A673 (cell line): Measurements from ENCODE around the gene ANOS1. TPM values are rescaled to one million over a fixed set of nuclear protein-coding genes. Genes with fewer than 3 reads are reported as not detected.
A peak's percentile ranks its signal among the peaks of the same experiment; 100 is the strongest.

Source experiments
- BruUV-seq: library from RNA; stranded (reverse); fragments of 400-500 nt; replicated peaks from 2 replicates; lab custom pipeline; 2021; lab: Mats Ljungman, UMichigan
- CTCF ChIA-PET: fragments of 300-600 bp; sonication (Branson Sonifier 250); formaldehyde crosslinking; loops from one replicate; lab custom pipeline; 2022; ENCODE audit warnings: antibody characterized with exemption; lab: Charles Lee
- POLR2A ChIA-PET: fragments of 300-600 bp; sonication (Branson Sonifier 250); formaldehyde crosslinking; loops from one replicate; lab custom pipeline; 2022; ENCODE audit warnings: antibody characterized with exemption; ENCODE audit not compliant: low non-redundant PET; lab: Charles Lee
- DNase-seq: peaks from one replicate; pipeline ENCODE4 v3.0.0-alpha.2; 2015; ENCODE audit warnings: low spot score
- H3K27ac ChIP-seq: fragments of 200-600 bp; sonication (generic); 2 replicates; pipeline ENCODE4 v1.5.1; 2016; ENCODE audit warnings: mixed run types, low read depth, mild to moderate bottlenecking, mixed read lengths, antibody characterized with exemption, low read length; ENCODE audit not compliant: poor library complexity, severe bottlenecking
- H3K27me3 ChIP-seq: fragments of 200-600 bp; sonication (generic); replicated peaks from 2 replicates; pipeline ENCODE4 v1.6.1; 2017; ENCODE audit warnings: mixed run types, low read depth, mild to moderate bottlenecking, mixed read lengths, antibody characterized with exemption, low read length; ENCODE audit not compliant: insufficient read depth, poor library complexity
- H3K36me3 ChIP-seq: fragments of 200-600 bp; sonication (generic); 2 replicates; pipeline ENCODE4 v1.6.1; 2016; ENCODE audit warnings: mixed run types, mild to moderate bottlenecking, mixed read lengths, antibody characterized with exemption, low read length; ENCODE audit not compliant: insufficient read depth, poor library complexity, severe bottlenecking
- H3K4me1 ChIP-seq: fragments of 200-600 bp; sonication (generic); 2 replicates; pipeline ENCODE4 v1.6.1; 2017; ENCODE audit warnings: mixed run types, mild to moderate bottlenecking, mixed read lengths, antibody characterized with exemption, low read length; ENCODE audit not compliant: insufficient read depth, poor library complexity, severe bottlenecking
- H3K4me3 ChIP-seq: fragments of 200-600 bp; sonication (generic); 2 replicates; pipeline ENCODE4 v1.5.1; 2016; ENCODE audit warnings: low read depth, mixed run types, mild to moderate bottlenecking, mixed read lengths, low read length; ENCODE audit not compliant: poor library complexity, severe bottlenecking
- H3K9me3 ChIP-seq: fragments of 200-600 bp; sonication (generic); 2 replicates; pipeline ENCODE4 v1.6.1; 2016; ENCODE audit warnings: mixed run types, low read depth, mild to moderate bottlenecking, mixed read lengths, antibody characterized with exemption, low read length; ENCODE audit not compliant: poor library complexity, severe bottlenecking
- EZH2 ChIP-seq: fragments of 200-600 bp; sonication (generic); IDR thresholded peaks from 2 replicates; pipeline ENCODE4 v1.6.1; 2017; ENCODE audit warnings: borderline replicate concordance, low read depth, mild to moderate bottlenecking, mixed read lengths, antibody characterized with exemption, low read length; ENCODE audit not compliant: poor library complexity, severe bottlenecking
- intact Hi-C: fragments of 100-400 bp; cut with micrococcal nuclease; formaldehyde crosslinking; loops from one replicate; pipeline ENCODE4 v1.10.0; 2022; ENCODE audit not compliant: unreplicated experiment
- total RNA-seq: library from RNA; stranded (reverse); gene quantifications from 2 replicates; pipeline ENCODE4 v1.2.3, GENCODE V29; 2021
- TF ChIP-seq, protein P1 (sequence below): fragments of 300-800, 200-600 bp; sonication (generic); conservative IDR thresholded peaks from 2 replicates; pipeline ENCODE4 v1.5.1; 2017; ENCODE audit warnings: low read depth, mild to moderate bottlenecking, antibody characterized with exemption, low read length, moderate library complexity, mixed read lengths

The ANOS1 gene
- total RNA-seq, 1 experiment from 2014 or later = 0.06 TPM

DNA sequence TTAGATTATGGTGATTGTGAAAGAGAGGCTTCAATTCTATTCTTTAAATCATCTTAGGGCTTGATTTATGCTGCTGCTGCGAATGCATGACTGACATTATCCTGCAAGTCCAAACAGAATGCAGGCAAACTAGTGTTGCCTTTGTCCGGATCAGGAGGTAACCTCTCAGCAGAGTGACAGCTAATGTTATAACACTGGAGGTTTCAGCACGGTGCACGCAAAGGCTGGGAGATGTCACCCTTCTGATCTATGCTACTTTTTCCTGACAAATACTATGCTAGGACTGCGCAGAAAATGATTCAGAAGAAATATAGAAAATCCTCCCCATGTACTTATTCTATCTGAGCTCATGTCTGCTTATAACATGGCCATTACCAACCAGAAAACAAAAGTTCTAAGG lies 48.2 kb downstream of the ANOS1 start:
- no peaks in the 10 kb centered on the region for H3K27me3 ChIP-seq
- no TSS peak for BruUV-seq
- peak; percentile 17 for DNase-seq
- peaks cover 29% of the 10 kb centered on the region for H3K4me1 ChIP-seq
- no peaks in the 10 kb centered on the region for H3K36me3 ChIP-seq
- ChIA-PET CTCF (no interaction called here), POLR2A (no interaction called here)
- TF ChIP-seq EZH2 = no peak
- TF ChIP-seq, protein P1, sequence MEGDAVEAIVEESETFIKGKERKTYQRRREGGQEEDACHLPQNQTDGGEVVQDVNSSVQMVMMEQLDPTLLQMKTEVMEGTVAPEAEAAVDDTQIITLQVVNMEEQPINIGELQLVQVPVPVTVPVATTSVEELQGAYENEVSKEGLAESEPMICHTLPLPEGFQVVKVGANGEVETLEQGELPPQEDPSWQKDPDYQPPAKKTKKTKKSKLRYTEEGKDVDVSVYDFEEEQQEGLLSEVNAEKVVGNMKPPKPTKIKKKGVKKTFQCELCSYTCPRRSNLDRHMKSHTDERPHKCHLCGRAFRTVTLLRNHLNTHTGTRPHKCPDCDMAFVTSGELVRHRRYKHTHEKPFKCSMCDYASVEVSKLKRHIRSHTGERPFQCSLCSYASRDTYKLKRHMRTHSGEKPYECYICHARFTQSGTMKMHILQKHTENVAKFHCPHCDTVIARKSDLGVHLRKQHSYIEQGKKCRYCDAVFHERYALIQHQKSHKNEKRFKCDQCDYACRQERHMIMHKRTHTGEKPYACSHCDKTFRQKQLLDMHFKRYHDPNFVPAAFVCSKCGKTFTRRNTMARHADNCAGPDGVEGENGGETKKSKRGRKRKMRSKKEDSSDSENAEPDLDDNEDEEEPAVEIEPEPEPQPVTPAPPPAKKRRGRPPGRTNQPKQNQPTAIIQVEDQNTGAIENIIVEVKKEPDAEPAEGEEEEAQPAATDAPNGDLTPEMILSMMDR = no peak
- no peak overlapping the region for H3K4me3 ChIP-seq
- H3K9me3 ChIP-seq = no peaks in the 10 kb centered on the region
- peak overlapping the region; percentile 42 for H3K27ac ChIP-seq
- intact Hi-C loops = no loop called here

DNA sequence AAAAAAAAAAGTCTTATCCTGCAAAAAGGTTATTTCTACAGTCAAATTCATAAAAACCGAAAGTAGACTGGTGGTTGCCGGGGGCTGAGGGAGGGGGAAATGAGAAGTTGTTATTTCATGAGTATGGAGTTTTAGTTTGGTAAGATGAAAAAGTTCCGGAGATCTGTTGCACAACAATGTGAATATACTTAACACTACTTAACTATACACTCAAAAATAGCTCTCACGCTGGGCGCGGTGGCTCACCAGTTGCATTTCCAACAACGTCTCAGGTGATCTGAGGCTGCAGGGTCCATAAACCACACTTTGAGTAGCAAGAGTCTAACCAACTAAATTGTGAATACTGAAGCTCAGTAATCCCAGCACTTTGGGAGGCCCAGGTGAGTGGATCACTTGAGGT lies 52.4 kb downstream of the ANOS1 start:
- no TSS peak for BruUV-seq
- H3K4me1 ChIP-seq = peaks cover 15% of the 10 kb centered on the region
- ChIA-PET CTCF (no interaction called here), POLR2A (no interaction called here)
- H3K36me3 ChIP-seq = no peaks in the 10 kb centered on the region
- no peaks in the 10 kb centered on the region for H3K9me3 ChIP-seq
- DNase-seq = no peak
- intact Hi-C loops = no loop called here
- TF ChIP-seq EZH2 = no peak
- TF ChIP-seq, protein P1 = no peak
- H3K27ac ChIP-seq = no peak overlapping the region
- H3K27me3 ChIP-seq = no peaks in the 10 kb centered on the region
- H3K4me3 ChIP-seq = no peak overlapping the region

DNA sequence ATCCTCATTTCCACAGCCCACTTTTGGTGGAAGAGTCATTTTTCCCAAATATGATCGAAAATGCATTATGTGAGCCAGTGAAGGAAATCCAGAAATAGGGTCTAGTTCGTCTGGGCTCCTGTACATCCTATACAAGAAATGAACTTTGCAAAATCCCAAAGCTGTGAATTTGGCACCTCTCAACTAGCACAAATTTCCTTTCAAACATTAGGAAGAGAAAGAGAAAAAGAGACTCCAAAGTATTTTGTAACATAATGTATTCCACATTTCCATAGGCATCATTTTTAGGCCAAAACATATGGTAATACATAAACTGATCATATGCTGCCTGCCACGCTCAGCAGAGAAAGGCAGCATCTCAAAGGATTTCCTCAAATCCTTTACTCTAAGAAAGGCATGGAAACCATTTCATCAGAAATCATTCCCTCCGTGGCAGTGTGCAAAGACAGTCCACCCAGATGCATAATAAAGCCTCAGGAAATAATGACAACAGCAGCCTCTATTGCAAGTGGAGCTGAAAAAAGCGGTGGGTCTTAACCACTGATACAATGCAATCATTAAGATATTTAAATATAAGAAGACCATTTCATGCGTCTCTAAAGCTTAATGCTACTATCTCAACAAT lies 56.8 kb downstream of the ANOS1 start:
- intact Hi-C loops = no loop called here
- Histone ChIP-seq H3K4me3 (no peak overlapping the region), H3K27ac (no peak overlapping the region), H3K36me3 (no peaks in the 10 kb centered on the region), H3K4me1 (no peaks in the 10 kb centered on the region), H3K9me3 (no peaks in the 10 kb centered on the region), H3K27me3 (no peaks in the 10 kb centered on the region)
- ChIA-PET POLR2A (no interaction called here), CTCF (interaction anchor here (0.6 kb wide), 1 partner anchor 1636 kb away, joined by 3 read pairs; no protein-coding TSS in a partner anchor)
- BruUV-seq = no TSS peak
- DNase-seq = no peak
- no peak for TF ChIP-seq EZH2
- TF ChIP-seq, protein P1 = no peak
